Measurements from ENCODE around the gene DMGDH.

Gene DMGDH

DNA sequence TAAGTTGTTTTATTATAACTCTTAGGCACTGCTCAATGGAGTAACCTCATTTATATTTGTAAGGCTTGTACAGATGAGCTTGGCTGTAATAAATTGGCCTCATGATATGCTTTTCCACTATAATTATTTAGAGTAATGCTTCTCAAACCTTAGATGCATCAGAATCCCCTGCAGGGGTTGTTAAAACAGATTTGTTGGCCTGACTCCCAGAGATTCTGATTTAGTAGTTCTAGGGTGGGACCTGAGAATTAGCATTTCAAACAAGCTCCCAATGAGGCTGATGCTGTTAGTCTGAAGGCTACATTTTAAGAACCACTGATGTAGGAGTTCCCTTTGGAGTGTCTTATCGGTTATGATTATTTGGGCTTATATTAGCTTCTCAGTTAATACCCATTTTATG lies 46.1 kb downstream of the DMGDH start:
- Histone ChIP-seq H3K9me3 (no peaks in the 10 kb centered on the region), H3K4me1 (ENCODE audit: control insufficient read depth in 1 of 2, insufficient read depth in 1 of 2, low read depth in 1 of 2, low read length in 1 of 2) (no peaks in the 10 kb centered on the region), H3K4me3 (ENCODE audit: low read depth in 1 of 2, low read length in 1 of 2) (no peak overlapping the region), H3K27me3 (peaks cover 60% of the 10 kb centered on the region), H3K36me3 (no peaks in the 10 kb centered on the region), H3K27ac (no peak overlapping the region)
- TF ChIP-seq, protein P1, sequence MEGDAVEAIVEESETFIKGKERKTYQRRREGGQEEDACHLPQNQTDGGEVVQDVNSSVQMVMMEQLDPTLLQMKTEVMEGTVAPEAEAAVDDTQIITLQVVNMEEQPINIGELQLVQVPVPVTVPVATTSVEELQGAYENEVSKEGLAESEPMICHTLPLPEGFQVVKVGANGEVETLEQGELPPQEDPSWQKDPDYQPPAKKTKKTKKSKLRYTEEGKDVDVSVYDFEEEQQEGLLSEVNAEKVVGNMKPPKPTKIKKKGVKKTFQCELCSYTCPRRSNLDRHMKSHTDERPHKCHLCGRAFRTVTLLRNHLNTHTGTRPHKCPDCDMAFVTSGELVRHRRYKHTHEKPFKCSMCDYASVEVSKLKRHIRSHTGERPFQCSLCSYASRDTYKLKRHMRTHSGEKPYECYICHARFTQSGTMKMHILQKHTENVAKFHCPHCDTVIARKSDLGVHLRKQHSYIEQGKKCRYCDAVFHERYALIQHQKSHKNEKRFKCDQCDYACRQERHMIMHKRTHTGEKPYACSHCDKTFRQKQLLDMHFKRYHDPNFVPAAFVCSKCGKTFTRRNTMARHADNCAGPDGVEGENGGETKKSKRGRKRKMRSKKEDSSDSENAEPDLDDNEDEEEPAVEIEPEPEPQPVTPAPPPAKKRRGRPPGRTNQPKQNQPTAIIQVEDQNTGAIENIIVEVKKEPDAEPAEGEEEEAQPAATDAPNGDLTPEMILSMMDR (IDR thresholded peaks at IDR 0.05): no peak

DNA sequence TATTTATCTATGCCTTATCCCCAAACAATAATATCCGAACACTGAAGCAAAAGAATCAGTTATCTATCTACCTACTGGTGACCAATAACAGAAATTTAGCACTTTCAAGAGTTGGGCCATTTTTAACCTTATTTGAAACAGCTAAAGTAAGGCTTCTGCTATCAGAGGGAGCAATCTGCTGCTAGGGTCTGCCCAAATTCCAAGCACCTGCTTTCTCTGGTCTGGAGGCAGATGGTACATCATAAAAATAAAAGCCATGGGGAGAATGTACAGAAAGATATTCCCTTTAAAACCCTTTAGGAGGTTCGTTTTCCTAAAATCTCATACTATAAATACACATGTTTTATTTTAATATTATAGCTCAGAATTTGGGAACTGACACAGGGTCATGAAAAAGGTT lies 46.7 kb downstream of the DMGDH start:
- no peak overlapping the region for H3K4me3 ChIP-seq (ENCODE audit: low read depth in 1 of 2, low read length in 1 of 2)
- TF ChIP-seq, protein P1 (IDR thresholded peaks at IDR 0.05): no peak
- H3K27me3 ChIP-seq: peaks cover 66% of the 10 kb centered on the region
- H3K27ac ChIP-seq: no peak overlapping the region
- no peaks in the 10 kb centered on the region for H3K36me3 ChIP-seq
- H3K9me3 ChIP-seq: no peaks in the 10 kb centered on the region
- H3K4me1 ChIP-seq (ENCODE audit: control insufficient read depth in 1 of 2, insufficient read depth in 1 of 2, low read depth in 1 of 2, low read length in 1 of 2): no peaks in the 10 kb centered on the region

DNA sequence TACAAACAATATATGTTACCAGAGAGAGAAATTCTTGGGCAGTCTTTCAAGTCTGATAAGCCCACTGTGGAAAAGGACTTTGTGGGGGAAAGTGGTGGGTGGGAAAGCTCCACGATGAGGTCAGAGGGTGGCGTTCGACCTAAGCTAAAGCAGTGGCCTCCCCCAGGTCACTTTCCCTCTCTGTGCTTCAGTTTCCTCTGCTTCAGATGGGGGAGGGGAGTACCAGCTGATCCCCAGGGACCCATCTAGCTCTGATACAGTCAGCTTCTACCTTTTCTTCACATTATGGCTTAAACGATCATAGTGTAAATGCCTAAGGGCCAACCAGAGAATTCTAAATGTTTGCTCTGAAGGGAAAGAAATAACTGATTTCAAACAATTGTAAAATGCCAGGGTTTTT lies 47.7 kb downstream of the DMGDH start:
- TF ChIP-seq, protein P1 (IDR thresholded peaks at IDR 0.05): no peak
- H3K4me1 ChIP-seq (ENCODE audit: control insufficient read depth in 1 of 2, insufficient read depth in 1 of 2, low read depth in 1 of 2, low read length in 1 of 2): no peaks in the 10 kb centered on the region
- no peak overlapping the region for H3K27ac ChIP-seq
- no peak overlapping the region for H3K4me3 ChIP-seq (ENCODE audit: low read depth in 1 of 2, low read length in 1 of 2)
- no peaks in the 10 kb centered on the region for H3K36me3 ChIP-seq
- no peaks in the 10 kb centered on the region for H3K9me3 ChIP-seq
- peaks cover 74% of the 10 kb centered on the region for H3K27me3 ChIP-seq

DNA sequence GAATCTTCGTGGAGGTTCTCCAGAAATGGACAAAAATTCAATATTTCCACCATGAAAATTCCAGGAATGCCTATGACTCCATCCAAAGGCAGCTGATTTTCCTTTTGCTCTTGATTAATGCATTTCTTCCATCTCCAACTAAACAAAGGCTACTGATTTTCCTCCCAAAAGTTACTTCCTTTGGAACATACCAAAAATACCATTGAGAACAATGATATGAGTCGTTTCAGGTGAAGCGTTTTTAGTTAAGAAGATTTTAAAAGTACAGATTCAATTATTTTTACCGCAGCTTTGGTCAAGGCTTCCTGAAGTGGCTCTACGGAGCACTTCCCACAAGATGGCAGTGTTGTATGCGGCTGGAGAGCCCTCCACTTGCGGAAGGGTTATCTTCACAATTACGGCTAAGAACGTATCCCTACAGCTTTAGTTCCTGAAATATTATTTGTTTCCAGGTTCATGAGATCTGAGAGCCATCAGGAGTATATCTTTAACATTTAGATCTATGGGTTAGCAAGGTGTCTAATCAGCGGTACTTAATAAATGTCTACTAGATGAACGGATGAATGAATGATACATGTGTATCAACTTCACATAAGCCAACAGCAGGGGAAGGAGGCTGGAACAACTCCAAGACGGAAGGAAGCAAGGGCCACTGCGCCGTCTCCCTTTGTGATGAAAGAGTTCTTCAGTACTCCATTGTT lies 48.5 kb downstream of the DMGDH start:
- TF ChIP-seq, protein P1 (IDR thresholded peaks at IDR 0.05): no peak
- H3K27ac ChIP-seq: no peak overlapping the region
- peaks cover 73% of the 10 kb centered on the region for H3K27me3 ChIP-seq
- no peaks in the 10 kb centered on the region for H3K36me3 ChIP-seq
- H3K9me3 ChIP-seq: no peaks in the 10 kb centered on the region
- H3K4me1 ChIP-seq (ENCODE audit: control insufficient read depth in 1 of 2, insufficient read depth in 1 of 2, low read depth in 1 of 2, low read length in 1 of 2): no peaks in the 10 kb centered on the region
- no peak overlapping the region for H3K4me3 ChIP-seq (ENCODE audit: low read depth in 1 of 2, low read length in 1 of 2)

DNA sequence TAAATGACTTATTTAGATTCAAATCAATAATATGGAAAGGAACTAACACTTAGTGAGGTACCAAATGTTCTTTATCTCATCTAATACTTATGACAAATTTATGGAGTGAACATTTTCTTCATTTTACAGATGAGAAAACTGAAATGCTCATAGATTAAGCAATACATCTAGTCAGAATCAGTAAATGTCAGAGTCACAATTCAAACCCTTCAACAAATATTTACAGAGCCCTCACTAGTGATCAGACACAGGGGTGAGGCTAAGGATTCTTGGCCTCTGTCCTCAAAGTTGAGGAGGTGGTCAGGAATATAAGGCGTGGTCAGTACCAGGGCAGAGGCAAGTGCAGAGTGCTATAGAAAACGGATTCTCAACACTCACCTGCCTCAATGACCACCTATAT lies 54.8 kb downstream of the DMGDH start:
- Histone ChIP-seq H3K27me3 (peaks cover 47% of the 10 kb centered on the region), H3K36me3 (no peaks in the 10 kb centered on the region), H3K4me1 (ENCODE audit: control insufficient read depth in 1 of 2, insufficient read depth in 1 of 2, low read depth in 1 of 2, low read length in 1 of 2) (no peaks in the 10 kb centered on the region), H3K9me3 (no peaks in the 10 kb centered on the region), H3K27ac (no peak overlapping the region), H3K4me3 (ENCODE audit: low read depth in 1 of 2, low read length in 1 of 2) (no peak overlapping the region)
- TF ChIP-seq, protein P1 (IDR thresholded peaks at IDR 0.05): no peak
